Spleen (tissue), 11 donors: ENCODE data around the gene FAM222B. TPM values are rescaled to one million over a fixed set of nuclear protein-coding genes. Genes with fewer than 3 reads are reported as not detected.

ENCODE experiments used
- DNase-seq: peaks from one replicate; pipeline ENCODE4 v3.0.0-alpha.2; 2020
- H3K27ac ChIP-seq, 8 donors: fragments of 200-600 bp; sonication (generic) in 7 of 8; 1 replicate in 4 of 8; 2 replicates in 4 of 8; pipeline versions ENCODE4 v1.5.0 to v1.8.0; 2016 to 2021; ENCODE audit warnings: inconsistent platforms in 4 of 8, mild to moderate bottlenecking in 4 of 8, moderate library complexity in 1 of 8
- H3K27me3 ChIP-seq, 7 donors: fragments of 200-600 bp; sonication (generic) in 6 of 7; replicated peaks in 1 of 7; 1 replicate in 4 of 7; 2 replicates in 3 of 7; pipeline versions ENCODE4 v1.5.0 to v1.8.0; 2016 to 2021; ENCODE audit warnings: inconsistent platforms in 3 of 7, mild to moderate bottlenecking in 1 of 7
- H3K36me3 ChIP-seq, 6 donors: fragments of 200-600 bp; sonication (generic) in 5 of 6; 1 replicate in 4 of 6; 2 replicates in 2 of 6; pipeline versions ENCODE4 v1.5.0 to v1.8.0; 2016 to 2021; ENCODE audit warnings: inconsistent platforms in 2 of 6
- H3K4me1 ChIP-seq, 6 donors: fragments of 200-600 bp; sonication (generic) in 5 of 6; 1 replicate in 3 of 6; 2 replicates in 3 of 6; pipeline versions ENCODE4 v1.5.0 to v1.8.0; 2016 to 2021; ENCODE audit warnings: inconsistent platforms in 3 of 6
- H3K4me3 ChIP-seq, 8 donors: fragments of 200-600 bp; sonication (generic) in 7 of 8; 1 replicate in 4 of 8; 2 replicates in 4 of 8; pipeline versions ENCODE4 v1.5.0 to v1.8.0; 2016 to 2021; ENCODE audit warnings: inconsistent platforms in 4 of 8, mild to moderate bottlenecking in 4 of 8, moderate library complexity in 2 of 8
- H3K9me3 ChIP-seq, 8 donors: fragments of 200-600 bp; sonication (generic) in 7 of 8; 1 replicate in 4 of 8; 2 replicates in 4 of 8; pipeline versions ENCODE4 v1.5.0 to v1.8.0; 2016 to 2021; ENCODE audit warnings: inconsistent platforms in 4 of 8
- CTCF ChIP-seq, 11 experiments: fragments of 200-600 bp in 7 of 11; fragments of 450-650 bp in 4 of 11; sonication (generic) in 4 of 11; IDR thresholded peaks in 8 of 11; conservative IDR thresholded peaks in 3 of 11; 1 replicate in 7 of 11; 2 replicates in 4 of 11; pipeline versions ENCODE4 v1.4.0 to v1.8.0; 2016 to 2021; ENCODE audit warnings: antibody characterized with exemption in 11 of 11, inconsistent platforms in 4 of 11, mild to moderate bottlenecking in 1 of 11
- POLR2A ChIP-seq, 3 donors: fragments of 450-650 bp; IDR thresholded peaks; one replicate each; pipeline ENCODE4 v1.5.1; 2017; ENCODE audit warnings: antibody characterized with exemption in 3 of 3, mild to moderate bottlenecking in 1 of 3
- POLR2AphosphoS5 ChIP-seq, 3 donors: sonication (generic); formaldehyde crosslinking; IDR thresholded peaks; one replicate each; pipeline ENCODE4 v1.5.1; 2017; ENCODE audit warnings: antibody characterized with exemption in 3 of 3
- whole genome bisulfite sequencing, 5 donors: extraction: QIAGEN DNeasy Blood & Tissue Kit in 3 of 5; methylation state at CpG; one replicate each; pipeline versions ENCODE4 v1.1.5 to v1.1.7; 2013 to 2018; 5-methylcytosine and 5-hydroxymethylcytosine counted together
- intact Hi-C: fragments of 100-400 bp; cut with DNase I; formaldehyde crosslinking; loops from one replicate; pipeline ENCODE4 v1.15.0; 2023; ENCODE audit warnings: low total_unique reads
- microRNA-seq, 3 donors: library from miRNA; unstranded; fragments of <30 nt; microRNA quantifications; one replicate each; pipeline versions ENCODE4 to v1.1.0, GENCODE V29; 2019 to 2020
- polyA plus RNA-seq, 3 donors: library from polyadenylated mRNA; stranded (reverse); fragments of 200-250 nt; gene quantifications; one replicate each; pipeline ENCODE4 v1.2.1, GENCODE V29; 2013
- small RNA-seq, 4 donors: library from RNA; depleted of rRNA; stranded (forward); fragments of <200 nt; gene quantifications; one replicate each; pipeline ENCODE3, GENCODE V24; 2016
- total RNA-seq, 7 donors: library from RNA; depleted of rRNA in 3 of 7; stranded (reverse); fragments of >200 nt in 3 of 7; fragmentation: NEBNext Ultra II Directional in 4 of 7; extraction: Animal tissue kit (Norgen Biotek cat#: 25700) in 4 of 7; gene quantifications; one replicate each; pipeline versions ENCODE4 v1.1.0 to v1.2.1, GENCODE V29; 2016 to 2021
- donor health status: healthy with polysubstance abuse.
- donor health status: DM: no; HTN: no; CAD: no; lungs with moderate emphysema.
- donor health status: DM: no; HTN: no; CAD: no.
- donor health status: Bipolar disorder and iron deficiency.
- donor health status: healthy.
- donor health status: DM: no; HTN: no; CAD: no.
- donor health status: DM: yes; HTN: yes; CAD: no.

The FAM222B gene
- total and polyA plus RNA-seq, 10 donors, result 2.9 to 23.6 (median 15.0) TPM

DNA sequence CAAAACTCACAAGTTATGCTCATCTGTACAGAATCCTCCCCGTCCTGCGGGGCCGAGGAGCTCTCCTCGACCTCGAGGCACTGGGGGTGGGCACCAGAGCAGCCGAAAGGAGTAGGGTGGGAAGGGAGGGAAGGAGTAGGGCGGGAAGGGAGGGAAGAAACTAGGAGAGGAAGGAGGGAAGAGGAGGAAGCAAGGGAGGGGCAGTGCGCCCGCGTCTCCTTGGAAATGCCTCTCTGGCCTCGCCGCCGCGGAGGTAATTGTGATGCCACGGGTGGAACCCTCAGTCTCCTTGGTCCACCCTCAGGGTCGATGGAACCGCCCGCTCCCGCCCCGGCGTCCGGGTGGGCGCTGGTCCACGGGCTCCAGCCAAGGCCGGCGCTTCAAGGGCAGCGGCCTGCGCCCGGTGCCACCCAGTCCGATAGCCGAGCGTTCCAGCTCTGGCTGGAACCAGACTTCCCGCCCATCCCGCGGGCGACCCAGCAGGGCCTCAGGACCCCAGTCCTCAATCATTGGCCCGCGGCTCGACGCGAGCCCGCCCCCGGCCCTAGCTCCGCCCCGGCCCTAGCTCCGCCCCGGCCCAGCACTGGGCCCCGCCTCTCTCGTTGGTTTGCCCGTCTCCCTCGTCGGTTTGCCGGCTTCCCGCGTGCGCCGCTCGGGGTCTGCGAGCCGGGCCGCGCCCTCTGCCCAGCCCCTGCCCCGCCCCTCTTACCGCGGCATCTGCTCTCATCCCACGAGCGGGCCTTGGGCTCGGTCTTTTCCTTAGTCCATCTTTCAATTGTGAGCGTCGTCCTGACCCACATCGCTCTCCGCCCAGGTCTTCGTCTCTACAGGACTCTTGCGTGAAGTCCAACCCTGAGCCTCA is 131.5 kb downstream of the FAM222B start:
- intact Hi-C loops, result no loop called here
- Histone ChIP-seq H3K27me3 (no peaks in the 10 kb centered on the region), H3K4me3 (peak overlapping the region; percentile 44 to 71 (median 62)), H3K9me3 (no peaks in the 10 kb centered on the region), H3K27ac (peak overlapping the region; percentile 87 to 94 (median 92)), H3K36me3 (peaks cover 0 to 23% (median 8%) of the 10 kb centered on the region in 6 donors), H3K4me1 (peaks cover 6 to 40% (median 26%) of the 10 kb centered on the region in 6 donors)
- DNase-seq, result peak; percentile 97
- TF ChIP-seq POLR2A (IDR thresholded peaks at IDR 0.05) (peak in 1 of 3 donors; percentile 5), CTCF (IDR thresholded peaks at IDR 0.05 in 8 of 11, conservative IDR thresholded peaks at IDR 0.05 in 3 of 11) (no peak), POLR2AphosphoS5 (IDR thresholded peaks at IDR 0.05) (peak; percentile 87 to 95 (median 90))
- 0 to 1% (median 1%) methylated on average over 39 to 74 of the region's 74 CpGs for whole genome bisulfite sequencing, 5 donors

DNA sequence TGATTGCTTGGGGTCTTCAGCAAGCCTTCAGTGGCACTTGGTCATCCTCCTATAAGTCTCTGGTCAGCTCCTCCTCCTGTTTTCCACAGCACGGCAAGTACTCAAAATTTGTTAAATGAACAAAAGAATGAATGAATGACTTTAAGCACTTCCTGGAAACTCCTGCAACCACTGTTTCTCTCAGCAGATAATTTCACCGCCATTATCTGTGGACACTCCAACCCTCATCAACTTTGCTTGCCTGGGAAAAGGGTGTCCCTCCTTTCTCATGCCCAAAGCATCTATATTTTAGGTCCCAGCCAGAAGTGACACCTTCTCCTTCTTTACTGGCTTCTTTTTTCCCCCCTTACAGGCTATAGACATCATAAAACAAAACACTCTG is 135.3 kb downstream of the FAM222B start:
- Histone ChIP-seq H3K9me3 (no peaks in the 10 kb centered on the region), H3K4me1 (peaks cover 2 to 27% (median 16%) of the 10 kb centered on the region in 6 donors), H3K36me3 (peaks cover 0 to 41% (median 26%) of the 10 kb centered on the region in 6 donors), H3K27ac (no peak overlapping the region), H3K27me3 (no peaks in the 10 kb centered on the region), H3K4me3 (no peak overlapping the region)
- 82 to 93% (median 89%) methylated on average over 2 of the region's 2 CpGs for WGBS, 5 donors
- intact Hi-C loops, result no loop called here
- DNase-seq, result no peak
- TF ChIP-seq CTCF (IDR thresholded peaks at IDR 0.05 in 8 of 11, conservative IDR thresholded peaks at IDR 0.05 in 3 of 11) (no peak), POLR2A (IDR thresholded peaks at IDR 0.05) (no peak), POLR2AphosphoS5 (IDR thresholded peaks at IDR 0.05) (no peak)

- no peak for DNase-seq
- Histone ChIP-seq H3K36me3 (peaks cover 0 to 48% (median 32%) of the 10 kb centered on the region in 6 donors), H3K27me3 (no peaks in the 10 kb centered on the region), H3K4me3 (no peak overlapping the region), H3K9me3 (no peaks in the 10 kb centered on the region), H3K4me1 (peaks cover 0 to 21% (median 10%) of the 10 kb centered on the region in 6 donors), H3K27ac (no peak overlapping the region)
- WGBS, 5 donors, result 71 to 85% (median 73%) methylated on average over 5 to 6 of the region's 7 CpGs
- intact Hi-C loops, result no loop called here
- TF ChIP-seq POLR2A (IDR thresholded peaks at IDR 0.05) (no peak), CTCF (IDR thresholded peaks at IDR 0.05 in 8 of 11, conservative IDR thresholded peaks at IDR 0.05 in 3 of 11) (no peak), POLR2AphosphoS5 (IDR thresholded peaks at IDR 0.05) (no peak)
Observed at GRCh38 chr17:28706471-28707338, 135.9 kb downstream of the FAM222B start.

Small RNAs within 50 kb of the gene (microRNA-seq; reads per million reads assigned to microRNA genes)
- 0 reads per million in 3 donors for gene MIR451B

Small RNAs within 50 kb of the gene (small RNA-seq; reads per million reads assigned to genes)
- gene RF00019 (0 reads per million in 4 donors), gene SNORD42A (0 reads per million in 4 donors), gene SNORD42B (0 to 0.17 (median 0) reads per million in 4 donors), gene SNORD4A (0 reads per million in 4 donors), gene SNORD4B (0 reads per million in 4 donors)

Other genes with a start within 250 kb of the FAM222B start
- gene SPAG5, start 243.8 kb downstream of the FAM222B start, total RNA-seq, result 10 to 100 TPM in 5 of 7 donors, 1 to 10 TPM in 2; 6.2 to 19.7 (median 14.3) TPM
- gene SPAG5, start 243.8 kb downstream of the FAM222B start, polyA plus RNA-seq, result 10 to 100 TPM in 2 of 3 donors, 1 to 10 TPM in 1; 9.6 to 18.0 (median 14.9) TPM
- gene RSKR, start 228.6 kb downstream of the FAM222B start, total RNA-seq, result 10 to 100 TPM; 11.6 to 30.9 (median 19.3) TPM
- 1 to 10 TPM; 2.1 to 4.5 (median 2.8) TPM for gene RSKR, start 228.6 kb downstream of the FAM222B start, polyA plus RNA-seq
- gene BLTP2, start 197.6 kb downstream of the FAM222B start, total RNA-seq, result 100 to 1,000 TPM; 143 to 193 (median 149) TPM
- gene BLTP2, start 197.6 kb downstream of the FAM222B start, polyA plus RNA-seq, result 10 to 100 TPM; 11.8 to 25.2 (median 14.6) TPM
- gene SDF2, start 180.9 kb downstream of the FAM222B start, total RNA-seq, result 10 to 100 TPM; 43.1 to 54.5 (median 48.7) TPM
- gene SDF2, start 180.9 kb downstream of the FAM222B start, polyA plus RNA-seq, result 10 to 100 TPM; 28.7 to 38.3 (median 35.2) TPM
- gene SUPT6H, start 180.6 kb downstream of the FAM222B start, total RNA-seq, result 10 to 100 TPM; 68.5 to 91.2 (median 78.7) TPM
- gene SUPT6H, start 180.6 kb downstream of the FAM222B start, polyA plus RNA-seq, result 10 to 100 TPM; 11.6 to 29.7 (median 24.0) TPM
- 1 to 10 TPM; 4.3 to 8.5 (median 6.6) TPM for gene PROCA1, start 130.9 kb downstream of the FAM222B start, total RNA-seq
- 10 to 100 TPM in 2 of 3 donors, 1 to 10 TPM in 1; 6.0 to 14.5 (median 12.8) TPM for gene PROCA1, start 130.9 kb downstream of the FAM222B start, polyA plus RNA-seq
- gene RAB34, start 124.9 kb downstream of the FAM222B start, total RNA-seq, result 100 to 1,000 TPM in 1 of 7 donors, 10 to 100 TPM in 6; 31.4 to 111 (median 49.4) TPM
- 10 to 100 TPM; 45.6 to 59.5 (median 56.6) TPM for gene RAB34, start 124.9 kb downstream of the FAM222B start, polyA plus RNA-seq
- 1,000 to 10,000 TPM in 4 of 7 donors, 100 to 1,000 TPM in 3; 571 to 2,010 (median 1,472) TPM for gene RPL23A, start 122.8 kb downstream of the FAM222B start, total RNA-seq
- gene RPL23A, start 122.8 kb downstream of the FAM222B start, polyA plus RNA-seq, result 1,000 to 10,000 TPM; 2,562 to 3,144 (median 3,044) TPM
- 1 to 10 TPM in 5 of 7 donors, under 1 TPM in 1, not detected in 1; 0.97 to 2.6 (median 2.0) TPM for gene TLCD1, start 116.6 kb downstream of the FAM222B start, total RNA-seq
- 1 to 10 TPM; 2.3 to 3.5 (median 2.4) TPM for gene TLCD1, start 116.6 kb downstream of the FAM222B start, polyA plus RNA-seq
- gene NEK8, start 114.0 kb downstream of the FAM222B start, total RNA-seq, result 10 to 100 TPM in 6 of 7 donors, 1 to 10 TPM in 1; 8.9 to 17.6 (median 12.8) TPM
- gene NEK8, start 114.0 kb downstream of the FAM222B start, polyA plus RNA-seq, result 10 to 100 TPM in 1 of 3 donors, 1 to 10 TPM in 2; 7.3 to 14.3 (median 7.7) TPM
- 10 to 100 TPM; 19.8 to 75.5 (median 32.7) TPM for gene TRAF4, start 98.8 kb downstream of the FAM222B start, total RNA-seq
- 10 to 100 TPM; 24.8 to 38.1 (median 35.6) TPM for gene TRAF4, start 98.8 kb downstream of the FAM222B start, polyA plus RNA-seq
- 10 to 100 TPM; 28.4 to 51.9 (median 38.8) TPM for gene ERAL1, start 12.2 kb upstream of the FAM222B start, total RNA-seq
- gene ERAL1, start 12.2 kb upstream of the FAM222B start, polyA plus RNA-seq, result 10 to 100 TPM; 31.2 to 39.7 (median 38.6) TPM
- 100 to 1,000 TPM; 133 to 259 (median 202) TPM for gene FLOT2, start 54.9 kb upstream of the FAM222B start, total RNA-seq
- 100 to 1,000 TPM in 1 of 3 donors, 10 to 100 TPM in 2; 80.8 to 119 (median 92.8) TPM for gene FLOT2, start 54.9 kb upstream of the FAM222B start, polyA plus RNA-seq
- gene DHRS13, start 60.3 kb upstream of the FAM222B start, total RNA-seq, result 10 to 100 TPM; 14.7 to 51.2 (median 21.2) TPM
- gene DHRS13, start 60.3 kb upstream of the FAM222B start, polyA plus RNA-seq, result 10 to 100 TPM; 12.2 to 12.6 (median 12.6) TPM
- 100 to 1,000 TPM in 2 of 7 donors, 10 to 100 TPM in 5; 65.9 to 118 (median 84.9) TPM for gene PHF12, start 108.7 kb upstream of the FAM222B start, total RNA-seq
- 10 to 100 TPM; 16.2 to 22.0 (median 20.0) TPM for gene PHF12, start 108.7 kb upstream of the FAM222B start, polyA plus RNA-seq
- gene SEZ6, start 163.2 kb upstream of the FAM222B start, total RNA-seq, result under 1 TPM in 1 of 7 donors, not detected in 6; 0.88 TPM
- gene SEZ6, start 163.2 kb upstream of the FAM222B start, polyA plus RNA-seq, result not detected
- 1 to 10 TPM; 3.0 to 8.3 (median 5.5) TPM for gene PIPOX, start 200.4 kb upstream of the FAM222B start, total RNA-seq
- under 1 TPM; 0.64 to 0.80 (median 0.74) TPM for gene PIPOX, start 200.4 kb upstream of the FAM222B start, polyA plus RNA-seq